Neural progenitor cell (in vitro differentiated cells): ENCODE measurements around the gene EVPLL. TPM values are rescaled to one million over a fixed set of nuclear protein-coding genes. Genes with fewer than 3 reads are reported as not detected.
"Not testable (repeated sequence)": the region's sequence is repeated elsewhere in the genome, so short reads cannot be mapped to it uniquely, and the experiment has no call there.

ENCODE experiments used
- DNase-seq: peaks from one replicate; pipeline ENCODE4 v3.0.0-alpha.2; 2016; ENCODE audit warnings: low spot score
- H2AFZ ChIP-seq: fragments of 200-600 bp; sonication (generic); replicated peaks from 2 replicates; pipeline ENCODE4 v1.6.1; 2016; ENCODE audit warnings: antibody characterized with exemption
- H3F3A ChIP-seq: fragments of 200-600 bp; sonication (generic); 2 replicates; pipeline ENCODE4 v1.6.1; 2016; ENCODE audit warnings: antibody characterized with exemption, low read depth
- H3K27ac ChIP-seq: fragments of 200-600 bp; sonication (generic); 2 replicates; pipeline ENCODE4 v1.5.1; 2016; ENCODE audit warnings: mild to moderate bottlenecking
- H3K27me3 ChIP-seq: fragments of 200-600 bp; sonication (generic); 2 replicates; pipeline ENCODE4 v1.6.1; 2016; ENCODE audit warnings: mild to moderate bottlenecking, moderate library complexity
- H3K36me3 ChIP-seq: fragments of 200-600 bp; sonication (generic); 2 replicates; pipeline ENCODE4 v1.5.1; 2016
- H3K4me1 ChIP-seq: fragments of 200-600 bp; sonication (generic); 2 replicates; pipeline ENCODE4 v1.6.1; 2016; ENCODE audit warnings: mixed run types
- H3K4me2 ChIP-seq: fragments of 200-600 bp; sonication (generic); 2 replicates; pipeline ENCODE4 v1.6.1; 2016
- H3K4me3 ChIP-seq: fragments of 200-600 bp; sonication (generic); 2 replicates; pipeline ENCODE4 v1.5.1; 2016
- H3K79me2 ChIP-seq: fragments of 200-600 bp; sonication (generic); 2 replicates; pipeline ENCODE4 v1.6.1; 2016; ENCODE audit warnings: low read depth
- H3K9ac ChIP-seq: fragments of 200-600 bp; sonication (generic); 2 replicates; pipeline ENCODE4 v1.6.1; 2016
- H3K9me3 ChIP-seq: fragments of 200-600 bp; sonication (generic); 2 replicates; pipeline ENCODE4 v1.5.1; 2016; ENCODE audit warnings: low read depth
- H4K20me1 ChIP-seq: fragments of 200-600 bp; sonication (generic); 2 replicates; pipeline ENCODE4 v1.6.1; 2016; ENCODE audit warnings: low read depth
- H3K27ac Mint-ChIP-seq: 3 replicates; pipeline ENCODE4 v1.8.0; 2021; ENCODE audit warnings: mixed read lengths
- H3K27me3 Mint-ChIP-seq: 2 replicates; pipeline ENCODE4 v1.8.0; 2022; ENCODE audit warnings: low read depth, mild to moderate bottlenecking, inconsistent platforms, moderate library complexity, mixed read lengths; ENCODE audit not compliant: insufficient read depth
- H3K36me3 Mint-ChIP-seq: 3 replicates; pipeline ENCODE4 v1.8.0; 2021; ENCODE audit warnings: mixed read lengths
- H3K4me1 Mint-ChIP-seq: 3 replicates; pipeline ENCODE4 v1.8.0; 2021; ENCODE audit warnings: mixed read lengths
- H3K4me3 Mint-ChIP-seq: 3 replicates; pipeline ENCODE4 v1.8.0; 2021; ENCODE audit warnings: mild to moderate bottlenecking, moderate library complexity, mixed read lengths
- H3K9me3 Mint-ChIP-seq: 3 replicates; pipeline ENCODE4 v1.8.0; 2020; ENCODE audit warnings: mixed read lengths
- CTCF ChIP-seq: fragments of 200-600 bp; sonication (generic); IDR thresholded peaks from 2 replicates; pipeline ENCODE4 v1.5.1; 2017; ENCODE audit warnings: antibody characterized with exemption, mild to moderate bottlenecking
- EZH2 ChIP-seq: fragments of 200-600 bp; sonication (generic); IDR thresholded peaks from 2 replicates; pipeline ENCODE4 v1.6.1; 2017; ENCODE audit warnings: antibody characterized with exemption, mild to moderate bottlenecking, moderate library complexity
- EZH2phosphoT487 ChIP-seq: fragments of 200-600 bp; sonication (generic); IDR thresholded peaks from 2 replicates; pipeline ENCODE4 v1.6.1; 2017; ENCODE audit warnings: antibody characterized with exemption
- total RNA-seq: library from RNA; depleted of rRNA; stranded (reverse); fragments of >200 nt; gene quantifications from 2 replicates; pipeline ENCODE4 v1.2.3, GENCODE V29; 2015; ENCODE audit warnings: low replicate concordance

Gene EVPLL
- total RNA-seq, 1 donor from 2014 or later: not detected

- H3K36me3 Mint-ChIP-seq: peaks cover 29% of the 10 kb centered on the region
- Histone ChIP-seq H3F3A (no peaks in the 10 kb centered on the region), H2AFZ (no peak overlapping the region), H3K4me3 (no peak overlapping the region), H3K4me2 (no peak overlapping the region), H3K27ac (no peak overlapping the region), H3K36me3 (no peaks in the 10 kb centered on the region), H4K20me1 (no peaks in the 10 kb centered on the region), H3K9ac (no peak overlapping the region), H3K9me3 (no peaks in the 10 kb centered on the region), H3K79me2 (no peaks in the 10 kb centered on the region), H3K27me3 (no peaks in the 10 kb centered on the region), H3K4me1 (no peaks in the 10 kb centered on the region)
- TF ChIP-seq EZH2phosphoT487 (no peak), EZH2 (no peak), CTCF (no peak)
- H3K27me3 Mint-ChIP-seq: no peaks in the 10 kb centered on the region
- no peak overlapping the region for H3K4me3 Mint-ChIP-seq
- no peak for DNase-seq
- H3K27ac Mint-ChIP-seq: no peak overlapping the region
- no peaks in the 10 kb centered on the region for H3K9me3 Mint-ChIP-seq
- no peaks in the 10 kb centered on the region for H3K4me1 Mint-ChIP-seq
Observed at GRCh38 chr17:18332909-18333489, 44.6 kb upstream of the EVPLL start.

DNA sequence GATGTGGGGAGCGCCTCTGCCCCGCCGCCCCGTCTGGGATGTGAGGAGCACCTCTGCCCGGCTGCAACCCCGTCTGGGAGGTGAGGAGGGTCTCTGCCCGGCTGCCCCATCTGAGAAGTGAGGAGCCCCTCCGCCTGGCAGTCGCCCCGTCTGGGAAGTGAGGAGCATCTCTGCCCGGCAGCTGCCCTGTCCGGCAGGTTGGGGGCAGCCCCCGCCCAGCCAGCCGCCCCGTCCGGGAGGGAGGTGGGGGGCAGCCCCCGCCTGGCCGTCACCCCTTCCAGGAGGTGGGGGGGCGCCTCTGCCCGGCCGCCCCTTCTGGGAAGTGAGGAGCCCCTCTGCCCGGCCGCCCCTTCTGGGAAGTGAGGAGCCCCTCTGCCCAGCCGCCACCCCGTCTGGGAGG is 39.4 kb upstream of the EVPLL start:
- H3K4me2 ChIP-seq, H3K27me3 Mint-ChIP-seq, H3K4me3 Mint-ChIP-seq, H3K79me2 ChIP-seq, H3K4me3 ChIP-seq, H3K4me1 ChIP-seq, H3K27me3 ChIP-seq, H3K4me1 Mint-ChIP-seq, H4K20me1 ChIP-seq, H3K27ac Mint-ChIP-seq, H3K9me3 Mint-ChIP-seq, H3K9me3 ChIP-seq, H3K9ac ChIP-seq, H3K27ac ChIP-seq, H3K36me3 ChIP-seq, H2AFZ ChIP-seq, DNase-seq, H3F3A ChIP-seq: not testable (repeated sequence)
- H3K36me3 Mint-ChIP-seq: peaks cover 49% of the 10 kb centered on the region

DNA sequence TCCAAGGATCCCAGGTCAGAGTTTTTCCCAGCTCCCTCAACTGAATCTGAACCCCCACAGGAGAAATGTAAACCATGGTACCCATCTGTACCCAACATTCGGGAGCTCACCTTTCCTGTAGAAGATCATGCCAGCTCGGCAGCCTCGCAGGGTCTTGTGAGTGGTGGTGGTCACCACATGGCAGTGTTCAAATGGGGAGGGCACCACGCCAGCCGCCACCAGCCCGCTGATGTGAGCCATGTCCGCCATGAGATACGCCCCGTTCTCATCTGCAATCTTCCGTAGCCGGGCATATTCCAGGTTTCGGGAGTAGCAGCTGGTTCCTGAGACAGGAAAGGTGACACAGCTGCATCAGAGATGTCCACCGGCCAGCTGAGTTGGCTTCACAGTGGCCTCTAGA is 37.6 kb upstream of the EVPLL start:
- Histone ChIP-seq H3K9ac (no peak overlapping the region), H3K79me2 (no peaks in the 10 kb centered on the region), H3K4me2 (no peak overlapping the region), H3K27ac (no peak overlapping the region), H3K9me3 (no peaks in the 10 kb centered on the region), H2AFZ (no peak overlapping the region), H3F3A (no peaks in the 10 kb centered on the region), H3K27me3 (no peaks in the 10 kb centered on the region), H3K4me3 (no peak overlapping the region), H3K4me1 (no peaks in the 10 kb centered on the region), H4K20me1 (no peaks in the 10 kb centered on the region), H3K36me3 (no peaks in the 10 kb centered on the region)
- TF ChIP-seq EZH2: no peak
- no peak for TF ChIP-seq CTCF
- no peak for TF ChIP-seq EZH2phosphoT487
- Mint-ChIP-seq H3K36me3 (peaks cover 47% of the 10 kb centered on the region), H3K27ac (no peak overlapping the region), H3K27me3 (no peaks in the 10 kb centered on the region), H3K4me1 (no peaks in the 10 kb centered on the region), H3K4me3 (no peak overlapping the region), H3K9me3 (peaks cover 6% of the 10 kb centered on the region)
- DNase-seq: no peak

- Histone ChIP-seq H3K4me3 (no peak overlapping the region), H3K4me1 (no peaks in the 10 kb centered on the region), H3F3A (no peaks in the 10 kb centered on the region), H3K9ac (no peak overlapping the region), H3K27ac (no peak overlapping the region), H3K36me3 (no peaks in the 10 kb centered on the region), H3K9me3 (no peaks in the 10 kb centered on the region), H2AFZ (no peak overlapping the region), H3K27me3 (no peaks in the 10 kb centered on the region), H3K79me2 (no peaks in the 10 kb centered on the region), H3K4me2 (no peak overlapping the region), H4K20me1 (no peaks in the 10 kb centered on the region)
- no peaks in the 10 kb centered on the region for H3K4me1 Mint-ChIP-seq
- no peak overlapping the region for H3K27ac Mint-ChIP-seq
- no peak overlapping the region for H3K4me3 Mint-ChIP-seq
- no peak for DNase-seq
- H3K27me3 Mint-ChIP-seq: no peaks in the 10 kb centered on the region
- H3K9me3 Mint-ChIP-seq: peaks cover 5% of the 10 kb centered on the region
- TF ChIP-seq CTCF (no peak), EZH2 (no peak), EZH2phosphoT487 (no peak)
- peaks cover 39% of the 10 kb centered on the region for H3K36me3 Mint-ChIP-seq
Observed at GRCh38 chr17:18344021-18344420, 33.6 kb upstream of the EVPLL start.
